Erythroblast (primary cell): Measurements from ENCODE around the gene SPDYE4.

Experiments
- GATA1 ChIP-seq: IDR thresholded peaks from 2 replicates; pipeline ENCODE4 v1.6.1; 2011; ENCODE audit warnings: low read depth, mild to moderate bottlenecking, control low read depth, low read length, moderate library complexity
- POLR2A ChIP-seq: IDR thresholded peaks from 2 replicates; pipeline ENCODE4 v1.6.1; 2011; ENCODE audit warnings: mild to moderate bottlenecking, low read length

GRCh38 chr17:8713878-8714277 is 44.5 kb downstream of the SPDYE4 start:
- TF ChIP-seq POLR2A (no peak), GATA1 (no peak)
